Mesenchymal stem cell (in vitro differentiated cells and primary cell): ENCODE measurements around the gene HDAC7.

ENCODE experiments used
- DNase-seq: peaks from one replicate; pipeline ENCODE4 v3.0.0-alpha.2; 2013
- H2AFZ ChIP-seq: one replicate; pipeline ENCODE4 v1.6.1; 2013; ENCODE audit warnings: low read depth, mild to moderate bottlenecking, control low read depth, inconsistent platforms, low read length, moderate library complexity
- H2AK5ac ChIP-seq: 2 replicates; pipeline ENCODE4 v1.6.1; 2013; ENCODE audit warnings: low read length, moderate library complexity, mild to moderate bottlenecking, inconsistent platforms; ENCODE audit not compliant: severe bottlenecking
- H2BK120ac ChIP-seq: one replicate; pipeline ENCODE4 v1.6.1; 2013; ENCODE audit warnings: low read depth, mild to moderate bottlenecking, inconsistent platforms, low read length, moderate library complexity
- H2BK12ac ChIP-seq, 2 experiments: one replicate each; pipeline ENCODE4 v1.6.1; 2013; ENCODE audit warnings: inconsistent platforms in 2 of 2, low read length in 2 of 2, mild to moderate bottlenecking in 2 of 2, moderate library complexity in 2 of 2, control low read depth in 1 of 2
- H2BK15ac ChIP-seq: one replicate; pipeline ENCODE4 v1.6.1; 2013; ENCODE audit warnings: mild to moderate bottlenecking, low read depth, inconsistent platforms; ENCODE audit not compliant: poor library complexity, severe bottlenecking
- H2BK5ac ChIP-seq: 2 replicates; pipeline ENCODE4 v1.6.1; 2013; ENCODE audit warnings: low read depth, mild to moderate bottlenecking, low read length, control low read depth, inconsistent platforms; ENCODE audit not compliant: poor library complexity, severe bottlenecking
- H3K14ac ChIP-seq, 2 experiments: one replicate each; pipeline ENCODE4 v1.6.1; 2013; ENCODE audit warnings: inconsistent platforms in 2 of 2, low read length in 2 of 2, control low read depth in 1 of 2, mild to moderate bottlenecking in 1 of 2, moderate library complexity in 1 of 2
- H3K18ac ChIP-seq, 2 experiments: one replicate each; pipeline ENCODE4 v1.6.1; 2013; ENCODE audit warnings: inconsistent platforms in 2 of 2, low read length in 2 of 2, control low read depth in 1 of 2, low read depth in 1 of 2, mild to moderate bottlenecking in 1 of 2
- H3K23ac ChIP-seq, 2 experiments: one replicate each; pipeline ENCODE4 v1.6.1; 2013; ENCODE audit warnings: inconsistent platforms in 2 of 2, low read length in 2 of 2, mild to moderate bottlenecking in 2 of 2, moderate library complexity in 2 of 2, control low read depth in 1 of 2
- H3K27ac ChIP-seq: 2 replicates; pipeline ENCODE4 v1.5.1; 2013; ENCODE audit warnings: mild to moderate bottlenecking, moderate library complexity, low read length, control low read depth, inconsistent platforms; ENCODE audit not compliant: poor library complexity, severe bottlenecking
- H3K27me3 ChIP-seq, 2 experiments: 2 replicates each; pipeline versions ENCODE4 v1.6.1 to v1.7.0; 2013; ENCODE audit warnings: low read length in 2 of 2, mild to moderate bottlenecking in 2 of 2, moderate library complexity in 2 of 2, control low read depth in 1 of 2, inconsistent platforms in 1 of 2; ENCODE audit not compliant: control insufficient read depth in 1 of 2, insufficient read depth in 1 of 2
- H3K36me3 ChIP-seq, 2 experiments: 2 replicates each; pipeline versions ENCODE4 v1.6.1 to v1.7.0; 2013; ENCODE audit warnings: low read length in 2 of 2, control low read depth in 1 of 2, inconsistent platforms in 1 of 2, low read depth in 1 of 2, mild to moderate bottlenecking in 1 of 2; ENCODE audit not compliant: insufficient read depth in 2 of 2, control insufficient read depth in 1 of 2
- H3K4ac ChIP-seq, 2 experiments: one replicate each; pipeline ENCODE4 v1.6.1; 2013; ENCODE audit warnings: inconsistent platforms in 2 of 2, low read length in 2 of 2, mild to moderate bottlenecking in 2 of 2, moderate library complexity in 2 of 2, control low read depth in 1 of 2, low read depth in 1 of 2
- H3K4me1 ChIP-seq: 2 replicates; pipeline ENCODE4 v1.6.1; 2013; ENCODE audit warnings: low read depth, low read length, control low read depth; ENCODE audit not compliant: control insufficient read depth, insufficient read depth
- H3K4me2 ChIP-seq: 2 replicates; pipeline ENCODE4 v1.6.1; 2013; ENCODE audit warnings: low read length, mild to moderate bottlenecking, inconsistent platforms; ENCODE audit not compliant: poor library complexity, severe bottlenecking
- H3K4me3 ChIP-seq, 2 experiments: 2 replicates each; pipeline versions ENCODE4 v1.5.1 to v1.7.0; 2013; ENCODE audit warnings: low read length in 2 of 2, mild to moderate bottlenecking in 2 of 2, control low read depth in 1 of 2, low read depth in 1 of 2; ENCODE audit not compliant: insufficient read depth in 1 of 2
- H3K79me1 ChIP-seq: replicated peaks from 2 replicates; pipeline ENCODE4 v1.6.1; 2013; ENCODE audit warnings: mild to moderate bottlenecking, control low read depth, low read length, inconsistent platforms; ENCODE audit not compliant: poor library complexity, severe bottlenecking
- H3K9ac ChIP-seq: 2 replicates; pipeline ENCODE4 v1.7.0; 2013; ENCODE audit warnings: mild to moderate bottlenecking, low read length, moderate library complexity
- H3K9me3 ChIP-seq: 2 replicates; pipeline ENCODE4 v1.7.0; 2013; ENCODE audit warnings: mild to moderate bottlenecking, low read length; ENCODE audit not compliant: control insufficient read depth
- H4K8ac ChIP-seq: one replicate; pipeline ENCODE4 v1.6.1; 2013; ENCODE audit warnings: inconsistent platforms, mild to moderate bottlenecking, low read length, moderate library complexity
- H4K91ac ChIP-seq: one replicate; pipeline ENCODE4 v1.6.1; 2013; ENCODE audit warnings: mild to moderate bottlenecking, low read length, inconsistent platforms
- WGBS: methylation state at CpG from one replicate; pipeline ENCODE4 v1.1.7; 2013; ENCODE audit warnings: mixed read lengths; 5-methylcytosine and 5-hydroxymethylcytosine counted together

Gene HDAC7

GRCh38 chr12:47791351-47791746 lies 28.4 kb downstream of the HDAC7 start:
- Histone ChIP-seq H2AK5ac (no peak overlapping the region), H3K18ac (no peak overlapping the region), H3K27ac (no peak overlapping the region), H3K9ac (no peak overlapping the region), H3K9me3 (no peaks in the 10 kb centered on the region), H3K14ac (no peak overlapping the region), H3K23ac (no peak overlapping the region), H3K4me1 (peaks cover 2% of the 10 kb centered on the region), H2BK15ac (no peak overlapping the region), H3K36me3 (peaks cover 94% of the 10 kb centered on the region in 2 experiments), H4K91ac (no peak overlapping the region), H3K4me3 (no peak overlapping the region), H2BK5ac (no peak overlapping the region), H2AFZ (no peak overlapping the region), H4K8ac (no peak overlapping the region), H3K79me1 (peaks cover 62% of the 10 kb centered on the region), H3K4ac (no peak overlapping the region), H2BK120ac (no peak overlapping the region), H3K27me3 (no peaks in the 10 kb centered on the region), H2BK12ac (no peak overlapping the region), H3K4me2 (no peak overlapping the region)
- DNase-seq = no peak
- WGBS = 98% methylated on average over 14 of the region's 14 CpGs

GRCh38 chr12:47790676-47791350 lies 28.9 kb downstream of the HDAC7 start:
- no peak overlapping the region for H3K27ac ChIP-seq
- H3K4me3 ChIP-seq = no peak overlapping the region
- no peak overlapping the region for H3K18ac ChIP-seq
- H4K8ac ChIP-seq = no peak overlapping the region
- H2BK12ac ChIP-seq = no peak overlapping the region
- no peak overlapping the region for H2BK120ac ChIP-seq
- WGBS = 95% methylated on average over 20 of the region's 20 CpGs
- H2BK5ac ChIP-seq = no peak overlapping the region
- DNase-seq = no peak
- no peaks in the 10 kb centered on the region for H3K27me3 ChIP-seq
- H3K4me1 ChIP-seq = peaks cover 2% of the 10 kb centered on the region
- H3K9ac ChIP-seq = no peak overlapping the region
- no peak overlapping the region for H3K4ac ChIP-seq
- no peak overlapping the region for H3K23ac ChIP-seq
- no peak overlapping the region for H3K4me2 ChIP-seq
- peaks cover 62% of the 10 kb centered on the region for H3K79me1 ChIP-seq
- no peak overlapping the region for H2AK5ac ChIP-seq
- no peak overlapping the region for H2AFZ ChIP-seq
- no peaks in the 10 kb centered on the region for H3K9me3 ChIP-seq
- no peak overlapping the region for H2BK15ac ChIP-seq
- H4K91ac ChIP-seq = no peak overlapping the region
- no peak overlapping the region for H3K14ac ChIP-seq
- H3K36me3 ChIP-seq = peaks cover 94% of the 10 kb centered on the region in 2 experiments

GRCh38 chr12:47789712-47790489 lies 29.8 kb downstream of the HDAC7 start:
- H3K9me3 ChIP-seq = no peaks in the 10 kb centered on the region
- H3K18ac ChIP-seq = no peak overlapping the region

GRCh38 chr12:47789141-47789540 lies 30.6 kb downstream of the HDAC7 start:
- 98% methylated on average over 3 of the region's 5 CpGs for WGBS
- Histone ChIP-seq H2BK5ac (no peak overlapping the region), H4K91ac (no peak overlapping the region), H2AFZ (no peak overlapping the region), H3K9ac (no peak overlapping the region), H3K79me1 (peaks cover 52% of the 10 kb centered on the region), H3K4me1 (peaks cover 2% of the 10 kb centered on the region), H2BK15ac (no peak overlapping the region), H3K9me3 (no peaks in the 10 kb centered on the region), H3K18ac (no peak overlapping the region), H3K23ac (no peak overlapping the region), H2BK120ac (no peak overlapping the region), H3K4ac (no peak overlapping the region), H3K4me2 (no peak overlapping the region), H3K27ac (no peak overlapping the region), H4K8ac (no peak overlapping the region), H2BK12ac (no peak overlapping the region), H2AK5ac (no peak overlapping the region), H3K4me3 (no peak overlapping the region), H3K36me3 (peaks cover 94% of the 10 kb centered on the region in 2 experiments), H3K27me3 (no peaks in the 10 kb centered on the region), H3K14ac (no peak overlapping the region)
- DNase-seq = no peak

More at GRCh38 chr12:47789712-47790489, 29.8 kb downstream of the HDAC7 start:
- Histone ChIP-seq H3K4ac (no peak overlapping the region), H3K4me2 (no peak overlapping the region), H4K8ac (no peak overlapping the region), H2BK120ac (no peak overlapping the region), H3K9ac (no peak overlapping the region), H2BK15ac (no peak overlapping the region), H2BK5ac (no peak overlapping the region), H3K27me3 (no peaks in the 10 kb centered on the region), H2AFZ (no peak overlapping the region), H3K14ac (no peak overlapping the region), H4K91ac (no peak overlapping the region), H2BK12ac (no peak overlapping the region), H3K23ac (no peak overlapping the region), H2AK5ac (no peak overlapping the region), H3K36me3 (peaks cover 94% of the 10 kb centered on the region in 2 experiments), H3K4me1 (peaks cover 2% of the 10 kb centered on the region), H3K79me1 (peaks cover 57% of the 10 kb centered on the region), H3K27ac (no peak overlapping the region), H3K4me3 (no peak overlapping the region)
- 96% methylated on average over 21 of the region's 22 CpGs for WGBS
- DNase-seq = no peak
